Peyer's patch (tissue), 4 donors: Measurements from ENCODE around the gene PMM1. TPM values are rescaled to one million over a fixed set of nuclear protein-coding genes. Genes with fewer than 3 reads are reported as not detected.

Experiments
- DNase-seq, 3 donors: peaks; one replicate each; pipeline ENCODE4 v3.0.0-alpha.2; 2017 to 2019
- H3K27ac ChIP-seq, 4 donors: fragments of 200-600 bp; sonication (generic); one replicate each; pipeline ENCODE4 v1.5.1; 2016 to 2019
- H3K27me3 ChIP-seq, 2 donors: fragments of 200-600 bp; sonication (generic); one replicate each; pipeline ENCODE4 v1.5.1; 2019
- H3K36me3 ChIP-seq, 3 donors: fragments of 200-600 bp; sonication (generic); one replicate each; pipeline ENCODE4 v1.5.1; 2016 to 2019
- H3K4me1 ChIP-seq, 4 donors: fragments of 200-600 bp; sonication (generic); one replicate each; pipeline ENCODE4 v1.5.1; 2016 to 2019
- H3K4me3 ChIP-seq, 4 donors: fragments of 200-600 bp; sonication (generic); 1 replicate in 3 of 4; 2 replicates in 1 of 4; pipeline ENCODE4 v1.5.1; 2016 to 2019; ENCODE audit warnings: mild to moderate bottlenecking in 1 of 4
- H3K9me3 ChIP-seq, 4 donors: fragments of 200-600 bp; sonication (generic); one replicate each; pipeline ENCODE4 v1.5.1; 2016 to 2019; ENCODE audit warnings: mild to moderate bottlenecking in 1 of 4
- CTCF ChIP-seq, 6 experiments: fragments of 450-650 bp in 4 of 6; fragments of 200-600 bp in 2 of 6; sonication (generic) in 1 of 6; IDR thresholded peaks; one replicate each; pipeline ENCODE4 v1.5.1; 2017 to 2019; ENCODE audit warnings: antibody characterized with exemption in 6 of 6, mild to moderate bottlenecking in 3 of 6, moderate library complexity in 1 of 6
- POLR2A ChIP-seq, 2 donors: fragments of 450-650 bp; IDR thresholded peaks; one replicate each; pipeline ENCODE4 v1.5.1; 2017; ENCODE audit warnings: antibody characterized with exemption in 2 of 2, mild to moderate bottlenecking in 2 of 2, moderate library complexity in 2 of 2
- total RNA-seq, 4 donors: library from RNA; depleted of rRNA; stranded (reverse); fragments of >200 nt; gene quantifications; one replicate each; pipeline ENCODE4 v1.1.0, GENCODE V29; 2016

Gene PMM1
- total RNA-seq, 4 donors from 2014 or later: 63.5 to 139 (median 101) TPM

GRCh38 chr22:41539146-41540005, 50.3 kb downstream of the PMM1 start:
- Histone ChIP-seq H3K4me1 (peaks cover 0 to 27% (median 9%) of the 10 kb centered on the region in 4 donors), H3K4me3 (no peak overlapping the region), H3K36me3 (peaks cover 0 to 1% (median 0%) of the 10 kb centered on the region in 3 donors), H3K27me3 (no peaks in the 10 kb centered on the region), H3K9me3 (no peaks in the 10 kb centered on the region), H3K27ac (peak overlapping the region in 1 of 4 donors; percentile 40)
- no peak for DNase-seq
- no peak for TF ChIP-seq CTCF (IDR thresholded peaks at IDR 0.05)
- no peak for TF ChIP-seq POLR2A (IDR thresholded peaks at IDR 0.05)

GRCh38 chr22:41538583-41538982, 51.1 kb downstream of the PMM1 start:
- Histone ChIP-seq H3K4me3 (no peak overlapping the region), H3K27me3 (no peaks in the 10 kb centered on the region), H3K36me3 (peaks cover 0 to 7% (median 0%) of the 10 kb centered on the region in 3 donors), H3K4me1 (peaks cover 0 to 26% (median 8%) of the 10 kb centered on the region in 4 donors), H3K9me3 (no peaks in the 10 kb centered on the region), H3K27ac (peak overlapping the region in 1 of 4 donors; percentile 40)
- TF ChIP-seq CTCF (IDR thresholded peaks at IDR 0.05) (no peak), POLR2A (IDR thresholded peaks at IDR 0.05) (no peak)
- DNase-seq: no peak

GRCh38 chr22:41537203-41537602, 52.4 kb downstream of the PMM1 start:
- DNase-seq: no peak
- TF ChIP-seq CTCF (IDR thresholded peaks at IDR 0.05) (no peak), POLR2A (IDR thresholded peaks at IDR 0.05) (no peak)
- Histone ChIP-seq H3K4me3 (no peak overlapping the region), H3K27ac (no peak overlapping the region), H3K9me3 (no peaks in the 10 kb centered on the region), H3K27me3 (no peaks in the 10 kb centered on the region), H3K4me1 (peaks cover 0 to 12% (median 2%) of the 10 kb centered on the region in 4 donors), H3K36me3 (peaks cover 0 to 8% (median 0%) of the 10 kb centered on the region in 3 donors)

- Histone ChIP-seq H3K27ac (no peak overlapping the region), H3K4me1 (peaks cover 0 to 5% (median 2%) of the 10 kb centered on the region in 4 donors), H3K4me3 (no peak overlapping the region), H3K36me3 (peaks cover 0 to 27% (median 0%) of the 10 kb centered on the region in 3 donors), H3K9me3 (no peaks in the 10 kb centered on the region), H3K27me3 (no peaks in the 10 kb centered on the region)
- DNase-seq: no peak
- TF ChIP-seq CTCF (IDR thresholded peaks at IDR 0.05) (no peak), POLR2A (IDR thresholded peaks at IDR 0.05) (no peak)
These were observed 54.4 kb downstream of the PMM1 start for GRCh38 chr22:41535244-41535643.

- Histone ChIP-seq H3K27ac (no peak overlapping the region), H3K9me3 (no peaks in the 10 kb centered on the region), H3K4me1 (peaks cover 0 to 5% (median 1%) of the 10 kb centered on the region in 4 donors), H3K4me3 (no peak overlapping the region), H3K36me3 (peaks cover 0 to 37% (median 0%) of the 10 kb centered on the region in 3 donors), H3K27me3 (no peaks in the 10 kb centered on the region)
- no peak for TF ChIP-seq CTCF (IDR thresholded peaks at IDR 0.05)
- TF ChIP-seq POLR2A (IDR thresholded peaks at IDR 0.05): no peak
- no peak for DNase-seq
These were observed 55.4 kb downstream of the PMM1 start for GRCh38 chr22:41534219-41534618.
